Measurements from ENCODE around the gene MICAL3.

The MICAL3 gene

GRCh38 chr22:18032455-18033101 is 8.2 kb upstream of the MICAL3 start:
- H3K4me3 ChIP-seq (replicated peaks; ENCODE audit: insufficient read depth, low read length), result no peak overlapping the region
- no peak for DNase-seq (ENCODE audit: low read depth in 1 of 2, low spot score in 1 of 2)
- no peaks in the 10 kb centered on the region for H3K27me3 ChIP-seq (ENCODE audit: insufficient read depth, poor library complexity, severe bottlenecking)
- no peak overlapping the region for H3K27ac ChIP-seq (replicated peaks)
- no peak for TF ChIP-seq SPI1 (IDR thresholded peaks at IDR 0.05; ENCODE audit: borderline replicate concordance, low read depth)
- TF ChIP-seq, protein P1, sequence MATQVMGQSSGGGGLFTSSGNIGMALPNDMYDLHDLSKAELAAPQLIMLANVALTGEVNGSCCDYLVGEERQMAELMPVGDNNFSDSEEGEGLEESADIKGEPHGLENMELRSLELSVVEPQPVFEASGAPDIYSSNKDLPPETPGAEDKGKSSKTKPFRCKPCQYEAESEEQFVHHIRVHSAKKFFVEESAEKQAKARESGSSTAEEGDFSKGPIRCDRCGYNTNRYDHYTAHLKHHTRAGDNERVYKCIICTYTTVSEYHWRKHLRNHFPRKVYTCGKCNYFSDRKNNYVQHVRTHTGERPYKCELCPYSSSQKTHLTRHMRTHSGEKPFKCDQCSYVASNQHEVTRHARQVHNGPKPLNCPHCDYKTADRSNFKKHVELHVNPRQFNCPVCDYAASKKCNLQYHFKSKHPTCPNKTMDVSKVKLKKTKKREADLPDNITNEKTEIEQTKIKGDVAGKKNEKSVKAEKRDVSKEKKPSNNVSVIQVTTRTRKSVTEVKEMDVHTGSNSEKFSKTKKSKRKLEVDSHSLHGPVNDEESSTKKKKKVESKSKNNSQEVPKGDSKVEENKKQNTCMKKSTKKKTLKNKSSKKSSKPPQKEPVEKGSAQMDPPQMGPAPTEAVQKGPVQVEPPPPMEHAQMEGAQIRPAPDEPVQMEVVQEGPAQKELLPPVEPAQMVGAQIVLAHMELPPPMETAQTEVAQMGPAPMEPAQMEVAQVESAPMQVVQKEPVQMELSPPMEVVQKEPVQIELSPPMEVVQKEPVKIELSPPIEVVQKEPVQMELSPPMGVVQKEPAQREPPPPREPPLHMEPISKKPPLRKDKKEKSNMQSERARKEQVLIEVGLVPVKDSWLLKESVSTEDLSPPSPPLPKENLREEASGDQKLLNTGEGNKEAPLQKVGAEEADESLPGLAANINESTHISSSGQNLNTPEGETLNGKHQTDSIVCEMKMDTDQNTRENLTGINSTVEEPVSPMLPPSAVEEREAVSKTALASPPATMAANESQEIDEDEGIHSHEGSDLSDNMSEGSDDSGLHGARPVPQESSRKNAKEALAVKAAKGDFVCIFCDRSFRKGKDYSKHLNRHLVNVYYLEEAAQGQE (IDR thresholded peaks at IDR 0.05; ENCODE audit: insufficient replicate concordance, low read depth), result no peak
- TF ChIP-seq, protein P2, sequence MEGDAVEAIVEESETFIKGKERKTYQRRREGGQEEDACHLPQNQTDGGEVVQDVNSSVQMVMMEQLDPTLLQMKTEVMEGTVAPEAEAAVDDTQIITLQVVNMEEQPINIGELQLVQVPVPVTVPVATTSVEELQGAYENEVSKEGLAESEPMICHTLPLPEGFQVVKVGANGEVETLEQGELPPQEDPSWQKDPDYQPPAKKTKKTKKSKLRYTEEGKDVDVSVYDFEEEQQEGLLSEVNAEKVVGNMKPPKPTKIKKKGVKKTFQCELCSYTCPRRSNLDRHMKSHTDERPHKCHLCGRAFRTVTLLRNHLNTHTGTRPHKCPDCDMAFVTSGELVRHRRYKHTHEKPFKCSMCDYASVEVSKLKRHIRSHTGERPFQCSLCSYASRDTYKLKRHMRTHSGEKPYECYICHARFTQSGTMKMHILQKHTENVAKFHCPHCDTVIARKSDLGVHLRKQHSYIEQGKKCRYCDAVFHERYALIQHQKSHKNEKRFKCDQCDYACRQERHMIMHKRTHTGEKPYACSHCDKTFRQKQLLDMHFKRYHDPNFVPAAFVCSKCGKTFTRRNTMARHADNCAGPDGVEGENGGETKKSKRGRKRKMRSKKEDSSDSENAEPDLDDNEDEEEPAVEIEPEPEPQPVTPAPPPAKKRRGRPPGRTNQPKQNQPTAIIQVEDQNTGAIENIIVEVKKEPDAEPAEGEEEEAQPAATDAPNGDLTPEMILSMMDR (IDR thresholded peaks at IDR 0.05; ENCODE audit: insufficient read depth, low read length), result no peak

DNA sequence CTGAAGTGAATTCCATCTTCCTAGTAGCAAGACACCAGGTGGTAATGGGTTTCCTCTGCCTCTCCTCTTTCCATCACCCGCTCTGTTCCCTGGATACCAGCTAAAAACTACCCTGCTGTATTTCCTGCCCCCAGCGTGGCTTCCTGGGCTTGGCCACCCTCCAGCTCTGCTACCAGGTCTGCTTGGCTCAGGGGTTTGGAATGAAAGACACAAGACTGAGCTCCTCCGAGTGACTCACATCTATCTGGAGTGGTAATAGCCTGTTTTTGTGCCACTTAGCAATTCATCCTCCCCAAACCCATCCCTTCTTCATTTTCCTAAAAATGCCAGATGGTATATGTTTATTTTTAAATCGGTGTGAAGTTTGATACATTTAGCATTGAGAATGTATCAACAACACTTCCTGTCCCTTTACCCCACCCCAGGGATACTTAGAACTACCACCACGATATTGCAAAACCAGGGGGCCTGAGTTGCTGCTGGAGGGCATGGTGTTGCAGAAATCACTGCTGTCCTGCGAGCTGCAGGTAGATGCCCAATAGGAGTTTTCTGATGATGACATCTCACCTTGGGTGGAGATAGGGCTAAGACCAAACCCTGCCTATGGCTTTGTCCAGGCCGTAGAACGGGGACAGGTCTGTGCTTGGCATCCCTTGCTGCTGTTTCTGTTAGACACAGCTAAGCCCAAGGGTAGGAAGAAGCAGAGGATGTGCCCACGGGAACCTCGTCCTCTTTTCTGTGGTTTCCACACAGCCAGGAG is 7.5 kb upstream of the MICAL3 start:
- Histone ChIP-seq H3K27me3 (ENCODE audit: insufficient read depth, poor library complexity, severe bottlenecking) (no peaks in the 10 kb centered on the region), H3K4me3 (replicated peaks; ENCODE audit: insufficient read depth, low read length) (no peak overlapping the region), H3K27ac (replicated peaks) (no peak overlapping the region)
- TF ChIP-seq POLR2AphosphoS5 (IDR thresholded peaks at IDR 0.05; ENCODE audit: low read depth) (no peak), SPI1 (IDR thresholded peaks at IDR 0.05; ENCODE audit: borderline replicate concordance, low read depth) (no peak), GABPA (IDR thresholded peaks at IDR 0.05; ENCODE audit: low read depth) (no peak)
- TF ChIP-seq, protein P2 (IDR thresholded peaks at IDR 0.05; ENCODE audit: insufficient read depth, low read length), result no peak
- TF ChIP-seq, protein P1 (IDR thresholded peaks at IDR 0.05; ENCODE audit: insufficient replicate concordance, low read depth), result no peak
- DNase-seq (ENCODE audit: low read depth in 1 of 2, low spot score in 1 of 2), result no peak

- no peak for DNase-seq (ENCODE audit: low read depth in 1 of 2, low spot score in 1 of 2)
- TF ChIP-seq, protein P2 (IDR thresholded peaks at IDR 0.05; ENCODE audit: insufficient read depth, low read length), result no peak
- TF ChIP-seq GABPA (IDR thresholded peaks at IDR 0.05; ENCODE audit: low read depth) (no peak), POLR2AphosphoS5 (IDR thresholded peaks at IDR 0.05; ENCODE audit: low read depth) (no peak), SPI1 (IDR thresholded peaks at IDR 0.05; ENCODE audit: borderline replicate concordance, low read depth) (no peak)
- TF ChIP-seq, protein P1 (IDR thresholded peaks at IDR 0.05; ENCODE audit: insufficient replicate concordance, low read depth), result no peak
- Histone ChIP-seq H3K27me3 (ENCODE audit: insufficient read depth, poor library complexity, severe bottlenecking) (peaks cover 14% of the 10 kb centered on the region), H3K4me3 (replicated peaks; ENCODE audit: insufficient read depth, low read length) (no peak overlapping the region), H3K27ac (replicated peaks) (no peak overlapping the region)
These were observed 5.4 kb upstream of the MICAL3 start for GRCh38 chr22:18029686-18030267.
